Measurements from ENCODE around the gene FHL2. TPM values are rescaled to one million over a fixed set of nuclear protein-coding genes. Genes with fewer than 3 reads are reported as not detected.

FHL2 gene
- total and polyA plus RNA-seq, 2 of the 13 experiments (the other 11 are each of a cell fraction or from before 2014, with no cell fraction given), result 1.9 to 74.8 TPM

DNA sequence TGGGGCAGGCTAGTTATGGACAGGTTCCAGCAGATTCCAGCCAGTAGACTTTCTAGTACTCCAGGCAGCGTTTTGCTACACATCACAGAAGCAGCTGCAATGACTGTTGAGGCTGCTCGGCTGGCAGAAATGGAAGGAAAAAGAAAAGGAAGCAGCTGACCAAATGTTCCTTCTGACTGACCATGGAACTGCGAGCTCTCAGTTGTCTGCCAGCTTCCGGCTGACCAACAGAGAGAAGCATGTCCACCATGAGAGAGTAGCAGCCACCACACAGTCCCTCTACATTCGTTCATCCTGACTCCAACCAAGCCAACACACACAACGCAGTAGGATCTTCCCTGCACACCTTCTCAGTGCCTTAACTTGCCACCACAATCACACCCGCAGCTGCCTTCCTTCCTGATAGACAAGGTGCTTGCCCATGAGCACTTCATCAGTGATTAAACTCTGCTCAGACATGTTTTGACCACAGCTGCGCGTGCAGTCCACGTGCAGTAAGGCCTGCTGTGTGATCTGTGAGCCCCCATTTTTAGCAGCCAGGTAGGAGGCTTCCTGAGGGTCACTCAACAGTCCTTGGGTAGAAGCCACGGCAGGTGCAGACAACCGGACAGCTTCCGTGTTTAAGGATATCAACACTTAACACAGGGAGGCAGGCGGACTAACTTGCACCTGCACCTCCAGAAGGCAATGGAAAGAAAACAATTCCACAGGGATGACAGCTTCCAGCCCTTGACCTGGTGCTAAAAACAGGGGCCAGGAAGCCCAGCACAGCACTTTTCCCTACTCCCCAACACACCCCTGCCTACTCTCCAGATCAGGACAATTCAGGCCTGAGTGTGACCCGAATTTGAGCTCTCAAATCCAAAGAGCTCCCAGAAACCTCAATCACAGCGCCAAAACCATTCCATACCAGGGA lies 70.3 kb downstream of the FHL2 start (continued):
- TF ChIP-seq CREB3 (CRISPR knock-in tag; IDR thresholded peaks at IDR 0.05) (peak; percentile 93), POLR2AphosphoS2 (IDR thresholded peaks at IDR 0.05; ENCODE audit: low read depth, low read length) (no peak), ZNF468 (CRISPR knock-in tag; IDR thresholded peaks at IDR 0.05) (no peak), TCF7L2 (IDR thresholded peaks at IDR 0.05; ENCODE audit: low read depth, low read length) (no peak), NBN (conservative IDR thresholded peaks at IDR 0.05) (no peak), SMARCC2 (IDR thresholded peaks at IDR 0.05) (no peak), NCOA1 (CRISPR knock-in tag; IDR thresholded peaks at IDR 0.05) (no peak), LRRFIP1 (CRISPR knock-in tag; conservative IDR thresholded peaks at IDR 0.05) (no peak), ZKSCAN5 (CRISPR knock-in tag; IDR thresholded peaks at IDR 0.05) (0 out of 2 replicates have a peak, but pooled peaks have one; percentile 28), ZNF841 (CRISPR knock-in tag; IDR thresholded peaks at IDR 0.05; ENCODE audit: borderline replicate concordance) (no peak), ZNF768 (CRISPR knock-in tag; IDR thresholded peaks at IDR 0.05) (no peak), HNRNPLL (IDR thresholded peaks at IDR 0.05; ENCODE audit: low read depth, low read length, poor library complexity, severe bottlenecking) (no peak), KLF6 (CRISPR knock-in tag; IDR thresholded peaks at IDR 0.05) (no peak), SRSF4 (IDR thresholded peaks at IDR 0.05; ENCODE audit: low read depth, low read length, poor library complexity, severe bottlenecking) (no peak), TMF1 (CRISPR knock-in tag; IDR thresholded peaks at IDR 0.05; ENCODE audit: low read depth) (no peak; the same call in 1 of the 2 replicates), EP300 (IDR thresholded peaks at IDR 0.05; ENCODE audit: low read depth in 2 of 2, low read length in 2 of 2) (no peak), EP300 (CRISPR knock-in tag; IDR thresholded peaks at IDR 0.05; ENCODE audit: borderline replicate concordance) (peak; percentile 18; the same call in 1 of the 2 replicates)
- TF ChIP-seq, protein P1, sequence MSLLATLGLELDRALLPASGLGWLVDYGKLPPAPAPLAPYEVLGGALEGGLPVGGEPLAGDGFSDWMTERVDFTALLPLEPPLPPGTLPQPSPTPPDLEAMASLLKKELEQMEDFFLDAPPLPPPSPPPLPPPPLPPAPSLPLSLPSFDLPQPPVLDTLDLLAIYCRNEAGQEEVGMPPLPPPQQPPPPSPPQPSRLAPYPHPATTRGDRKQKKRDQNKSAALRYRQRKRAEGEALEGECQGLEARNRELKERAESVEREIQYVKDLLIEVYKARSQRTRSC (CRISPR knock-in tag; IDR thresholded peaks at IDR 0.05; ENCODE audit: low read depth), result peak; percentile 90; the same call in 1 of the 2 replicates
- TF ChIP-seq, protein P2, sequence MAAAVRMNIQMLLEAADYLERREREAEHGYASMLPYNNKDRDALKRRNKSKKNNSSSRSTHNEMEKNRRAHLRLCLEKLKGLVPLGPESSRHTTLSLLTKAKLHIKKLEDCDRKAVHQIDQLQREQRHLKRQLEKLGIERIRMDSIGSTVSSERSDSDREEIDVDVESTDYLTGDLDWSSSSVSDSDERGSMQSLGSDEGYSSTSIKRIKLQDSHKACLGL (CRISPR knock-in tag; IDR thresholded peaks at IDR 0.05), result peak; percentile 39; the same call in 1 of the 2 replicates
- TF ChIP-seq, protein P3, sequence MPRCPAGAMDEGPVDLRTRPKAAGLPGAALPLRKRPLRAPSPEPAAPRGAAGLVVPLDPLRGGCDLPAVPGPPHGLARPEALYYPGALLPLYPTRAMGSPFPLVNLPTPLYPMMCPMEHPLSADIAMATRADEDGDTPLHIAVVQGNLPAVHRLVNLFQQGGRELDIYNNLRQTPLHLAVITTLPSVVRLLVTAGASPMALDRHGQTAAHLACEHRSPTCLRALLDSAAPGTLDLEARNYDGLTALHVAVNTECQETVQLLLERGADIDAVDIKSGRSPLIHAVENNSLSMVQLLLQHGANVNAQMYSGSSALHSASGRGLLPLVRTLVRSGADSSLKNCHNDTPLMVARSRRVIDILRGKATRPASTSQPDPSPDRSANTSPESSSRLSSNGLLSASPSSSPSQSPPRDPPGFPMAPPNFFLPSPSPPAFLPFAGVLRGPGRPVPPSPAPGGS (CRISPR knock-in tag; IDR thresholded peaks at IDR 0.05), result peak; percentile 73; the same call in 1 of the 2 replicates

Measured in HepG2 (cell line).